SK-N-MC (cell line): ENCODE data around the gene ELF2.

Experiments used
- EZH2 ChIP-seq: fragments of 200-600 bp; sonication (generic); IDR thresholded peaks from one replicate; pipeline ENCODE4 v1.6.1; 2017; ENCODE audit warnings: antibody characterized with exemption
- POLR2AphosphoS5 ChIP-seq: IDR thresholded peaks from 2 replicates; pipeline ENCODE4 v1.6.1; 2012; ENCODE audit warnings: mild to moderate bottlenecking, low read depth, low read length, borderline replicate concordance

DNA sequence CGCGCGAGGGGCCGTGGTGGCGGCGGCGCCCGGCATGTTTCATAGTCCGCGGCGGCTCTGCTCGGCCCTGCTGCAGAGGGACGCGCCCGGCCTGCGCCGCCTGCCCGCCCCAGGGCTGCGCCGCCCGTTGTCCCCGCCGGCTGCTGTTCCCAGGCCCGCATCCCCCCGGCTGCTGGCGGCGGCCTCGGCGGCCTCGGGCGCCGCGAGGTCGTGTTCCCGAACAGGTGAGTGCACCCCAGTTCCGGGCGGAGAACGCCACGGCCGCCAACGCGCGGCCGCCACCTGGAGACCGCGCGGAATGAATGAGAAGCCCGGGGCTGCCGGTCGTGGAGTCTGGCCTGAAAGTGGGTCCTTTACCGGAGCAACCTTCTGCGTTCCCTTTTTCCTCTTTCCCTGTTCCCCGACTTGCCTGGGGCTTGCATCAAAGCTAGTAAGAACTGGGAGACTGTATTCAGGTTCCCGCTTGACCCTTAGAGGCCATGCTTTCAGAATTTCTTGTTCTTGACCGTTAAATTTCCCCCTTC is 161.0 kb downstream of the ELF2 start:
- TF ChIP-seq POLR2AphosphoS5 (no peak), EZH2 (no peak)
